Peyer's patch (tissue), 4 donors: Measurements from ENCODE around the gene BCAS3. TPM values are rescaled to one million over a fixed set of nuclear protein-coding genes. Genes with fewer than 3 reads are reported as not detected.
"Not testable (repeated sequence)": the region's sequence is repeated elsewhere in the genome, so short reads cannot be mapped to it uniquely, and the experiment has no call there.

Experiments used
- DNase-seq, 3 donors: peaks; one replicate each; pipeline ENCODE4 v3.0.0-alpha.2; 2017 to 2019
- H3K27ac ChIP-seq, 4 donors: fragments of 200-600 bp; sonication (generic); one replicate each; pipeline ENCODE4 v1.5.1; 2016 to 2019
- H3K27me3 ChIP-seq, 2 donors: fragments of 200-600 bp; sonication (generic); one replicate each; pipeline ENCODE4 v1.5.1; 2019
- H3K36me3 ChIP-seq, 3 donors: fragments of 200-600 bp; sonication (generic); one replicate each; pipeline ENCODE4 v1.5.1; 2016 to 2019
- H3K4me1 ChIP-seq, 4 donors: fragments of 200-600 bp; sonication (generic); one replicate each; pipeline ENCODE4 v1.5.1; 2016 to 2019
- H3K4me3 ChIP-seq, 4 donors: fragments of 200-600 bp; sonication (generic); 1 replicate in 3 of 4; 2 replicates in 1 of 4; pipeline ENCODE4 v1.5.1; 2016 to 2019; ENCODE audit warnings: mild to moderate bottlenecking in 1 of 4
- H3K9me3 ChIP-seq, 4 donors: fragments of 200-600 bp; sonication (generic); one replicate each; pipeline ENCODE4 v1.5.1; 2016 to 2019; ENCODE audit warnings: mild to moderate bottlenecking in 1 of 4
- CTCF ChIP-seq, 6 experiments: fragments of 450-650 bp in 4 of 6; fragments of 200-600 bp in 2 of 6; sonication (generic) in 1 of 6; IDR thresholded peaks; one replicate each; pipeline ENCODE4 v1.5.1; 2017 to 2019; ENCODE audit warnings: antibody characterized with exemption in 6 of 6, mild to moderate bottlenecking in 3 of 6, moderate library complexity in 1 of 6
- POLR2A ChIP-seq, 2 donors: fragments of 450-650 bp; IDR thresholded peaks; one replicate each; pipeline ENCODE4 v1.5.1; 2017; ENCODE audit warnings: antibody characterized with exemption in 2 of 2, mild to moderate bottlenecking in 2 of 2, moderate library complexity in 2 of 2
- total RNA-seq, 4 donors: library from RNA; depleted of rRNA; stranded (reverse); fragments of >200 nt; gene quantifications; one replicate each; pipeline ENCODE4 v1.1.0, GENCODE V29; 2016

The BCAS3 gene
- total RNA-seq, 4 donors from 2014 or later: 25.7 to 109 (median 57.1) TPM

DNA sequence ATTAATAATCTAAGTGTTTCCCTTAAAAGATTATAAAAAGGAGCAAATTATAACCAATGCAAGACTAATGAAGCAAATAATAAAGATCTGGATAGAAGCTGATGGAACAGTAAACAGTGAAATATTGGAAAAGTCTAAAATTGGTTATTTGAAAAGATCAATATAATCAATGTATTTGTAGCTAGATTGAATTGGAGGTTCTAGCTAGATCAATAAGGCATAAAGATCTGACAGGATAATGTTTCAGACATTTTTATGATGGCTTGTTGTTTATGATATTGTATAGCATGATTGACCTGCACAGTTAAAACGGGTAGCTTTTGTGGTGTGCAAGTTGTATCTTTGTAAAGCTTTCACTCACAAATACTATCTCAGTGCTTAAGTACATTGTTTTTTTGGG is 245.3 kb downstream of the BCAS3 start:
- Histone ChIP-seq H3K36me3 (no peaks in the 10 kb centered on the region), H3K27ac (no peak overlapping the region)
- TF ChIP-seq CTCF (IDR thresholded peaks at IDR 0.05) (no peak), POLR2A (IDR thresholded peaks at IDR 0.05) (no peak)

GRCh38 chr17:60926466-60927183 is 249.0 kb downstream of the BCAS3 start:
- DNase-seq: no peak
- no peak for TF ChIP-seq CTCF (IDR thresholded peaks at IDR 0.05)
- no peak for TF ChIP-seq POLR2A (IDR thresholded peaks at IDR 0.05)
- H3K36me3 ChIP-seq: no peaks in the 10 kb centered on the region
- H3K27me3 ChIP-seq: no peaks in the 10 kb centered on the region
- H3K9me3 ChIP-seq: no peaks in the 10 kb centered on the region
- no peaks in the 10 kb centered on the region for H3K4me1 ChIP-seq
- no peak overlapping the region for H3K27ac ChIP-seq
- no peak overlapping the region for H3K4me3 ChIP-seq

More for the DNA sequence above, 245.3 kb downstream of the BCAS3 start:
- no peaks in the 10 kb centered on the region for H3K4me1 ChIP-seq
- H3K9me3 ChIP-seq: no peaks in the 10 kb centered on the region
- no peak for DNase-seq
- H3K27me3 ChIP-seq: no peaks in the 10 kb centered on the region
- no peak overlapping the region for H3K4me3 ChIP-seq

- Histone ChIP-seq H3K27me3 (no peaks in the 10 kb centered on the region), H3K36me3 (no peaks in the 10 kb centered on the region), H3K9me3 (no peaks in the 10 kb centered on the region), H3K4me3 (no peak overlapping the region), H3K27ac (no peak overlapping the region), H3K4me1 (no peaks in the 10 kb centered on the region)
- TF ChIP-seq CTCF (IDR thresholded peaks at IDR 0.05) (no peak), POLR2A (IDR thresholded peaks at IDR 0.05) (no peak)
- DNase-seq: no peak
These were observed 256.1 kb downstream of the BCAS3 start for GRCh38 chr17:60933739-60934138.

DNA sequence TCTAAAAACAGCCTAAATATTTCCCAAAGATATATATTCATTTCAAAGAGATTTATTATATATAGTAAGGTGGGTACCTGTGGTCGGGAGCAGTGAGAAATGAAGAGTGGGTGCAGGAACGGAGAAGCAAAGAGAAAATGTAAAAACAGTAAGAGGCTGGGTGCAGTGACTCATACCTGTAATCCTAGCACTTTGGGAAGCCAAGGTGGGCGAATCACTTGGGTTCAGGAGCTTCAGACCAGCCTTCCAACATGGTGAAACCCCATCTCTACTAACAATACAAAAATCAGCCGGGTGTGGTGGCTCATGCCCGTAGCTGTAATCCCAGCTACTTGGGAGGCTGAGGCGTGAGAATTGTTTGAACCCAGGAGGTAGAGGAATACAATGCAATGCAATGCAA is 257.1 kb downstream of the BCAS3 start:
- no peaks in the 10 kb centered on the region for H3K9me3 ChIP-seq
- no peaks in the 10 kb centered on the region for H3K27me3 ChIP-seq
- no peak for DNase-seq
- no peaks in the 10 kb centered on the region for H3K36me3 ChIP-seq
- no peaks in the 10 kb centered on the region for H3K4me1 ChIP-seq
- no peak overlapping the region for H3K27ac ChIP-seq
- TF ChIP-seq CTCF (IDR thresholded peaks at IDR 0.05) (no peak), POLR2A (IDR thresholded peaks at IDR 0.05) (no peak)
- H3K4me3 ChIP-seq: no peak overlapping the region

DNA sequence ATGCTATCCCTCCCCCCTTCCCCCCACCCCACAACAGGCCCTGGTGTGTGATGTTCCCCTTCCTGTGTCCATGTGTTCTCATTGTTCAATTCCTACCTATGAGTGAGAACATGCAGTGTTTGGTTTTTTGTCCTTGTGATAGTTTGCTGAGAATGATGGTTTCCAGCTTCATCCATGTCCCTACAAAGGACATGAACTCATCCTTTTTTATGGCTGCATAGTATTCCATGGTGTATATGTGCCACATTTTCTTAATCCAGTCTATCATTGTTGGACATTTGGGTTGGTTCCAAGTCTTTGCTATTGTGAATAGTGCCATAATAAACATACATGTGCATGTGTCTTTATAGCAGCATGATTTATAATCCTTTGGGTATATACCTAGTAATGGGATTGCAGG is 258.3 kb downstream of the BCAS3 start:
- not testable (repeated sequence) for H3K27ac ChIP-seq, H3K9me3 ChIP-seq, H3K4me1 ChIP-seq, H3K4me3 ChIP-seq, H3K36me3 ChIP-seq, DNase-seq, H3K27me3 ChIP-seq

GRCh38 chr17:60939318-60939717 is 261.7 kb downstream of the BCAS3 start:
- H3K27ac ChIP-seq: no peak overlapping the region
- no peaks in the 10 kb centered on the region for H3K27me3 ChIP-seq
- peaks cover 0 to 16% (median 0%) of the 10 kb centered on the region in 4 donors for H3K4me1 ChIP-seq
- DNase-seq: no peak
- no peak for TF ChIP-seq CTCF (IDR thresholded peaks at IDR 0.05)
- no peak overlapping the region for H3K4me3 ChIP-seq
- no peaks in the 10 kb centered on the region for H3K36me3 ChIP-seq
- no peaks in the 10 kb centered on the region for H3K9me3 ChIP-seq
